Endodermal cell (in vitro differentiated cells): ENCODE data around the gene PITPNM3. TPM values are rescaled to one million over a fixed set of nuclear protein-coding genes. Genes with fewer than 3 reads are reported as not detected.

Experiments
- DNase-seq: peaks from one replicate; pipeline ENCODE4 v3.0.0-alpha.2; 2017
- H3K27ac ChIP-seq: 2 replicates; pipeline ENCODE4 v1.5.1; 2013; ENCODE audit warnings: mild to moderate bottlenecking, low read depth, low read length, moderate library complexity
- H3K27me3 ChIP-seq: 2 replicates; pipeline ENCODE4 v1.6.1; 2013; ENCODE audit warnings: mild to moderate bottlenecking, low read length, moderate library complexity; ENCODE audit not compliant: insufficient read depth, control insufficient read depth, poor library complexity, severe bottlenecking
- H3K36me3 ChIP-seq: 2 replicates; pipeline ENCODE4 v1.7.0; 2013; ENCODE audit warnings: mild to moderate bottlenecking, low read length, moderate library complexity; ENCODE audit not compliant: control insufficient read depth, insufficient read depth
- H3K4me1 ChIP-seq: one replicate; pipeline ENCODE4 v1.7.0; 2013; ENCODE audit warnings: low read length; ENCODE audit not compliant: control insufficient read depth, insufficient read depth
- H3K4me3 ChIP-seq: 2 replicates; pipeline ENCODE4 v1.5.1; 2013; ENCODE audit warnings: mild to moderate bottlenecking, low read length, moderate library complexity
- H3K9ac ChIP-seq: 2 replicates; pipeline ENCODE4 v1.6.1; 2013; ENCODE audit warnings: mild to moderate bottlenecking, low read length, moderate library complexity; ENCODE audit not compliant: poor library complexity, severe bottlenecking; ENCODE audit errors: extremely low read depth
- H3K9me3 ChIP-seq: 2 replicates; pipeline ENCODE4 v1.6.1; 2013; ENCODE audit warnings: mild to moderate bottlenecking, low read length, moderate library complexity; ENCODE audit not compliant: control insufficient read depth
- H3K27ac Mint-ChIP-seq: 2 replicates; pipeline ENCODE4 v1.8.0; 2020; ENCODE audit warnings: mixed read lengths
- H3K27me3 Mint-ChIP-seq: 2 replicates; pipeline ENCODE4 v1.8.0; 2021; ENCODE audit warnings: mild to moderate bottlenecking, mixed read lengths; ENCODE audit not compliant: insufficient read depth
- H3K36me3 Mint-ChIP-seq: 2 replicates; pipeline ENCODE4 v1.8.0; 2020; ENCODE audit warnings: low read depth, mixed read lengths
- H3K4me1 Mint-ChIP-seq: 2 replicates; pipeline ENCODE4 v1.8.0; 2020; ENCODE audit warnings: mixed read lengths
- H3K4me3 Mint-ChIP-seq: 2 replicates; pipeline ENCODE4 v1.8.0; 2020; ENCODE audit warnings: mild to moderate bottlenecking, moderate library complexity, mixed read lengths
- H3K9me3 Mint-ChIP-seq: 2 replicates; pipeline ENCODE4 v1.8.0; 2020; ENCODE audit warnings: mild to moderate bottlenecking, mixed read lengths
- CTCF ChIP-seq: fragments of 200-600 bp; sonication (generic); conservative IDR thresholded peaks from 2 replicates; pipeline ENCODE4 v1.5.0; 2021; ENCODE audit warnings: antibody characterized with exemption, mild to moderate bottlenecking
- WGBS, 2 experiments: methylation state at CpG; one replicate each; pipeline versions ENCODE4 v1.1.5 to v1.1.7; 2013; ENCODE audit warnings: missing lambda C conversion rate in 2 of 2, mixed read lengths in 1 of 2; ENCODE audit not compliant: insufficient coverage in 1 of 2, insufficient read length in 1 of 2; 5-methylcytosine and 5-hydroxymethylcytosine counted together
- total RNA-seq, 2 donors: library from RNA; stranded (reverse); fragmentation: NEBNext Ultra II Directional in 1 of 2; extraction: Animal tissue kit (Norgen Biotek cat#: 25700) in 1 of 2; gene quantifications; 2 replicates in 1 of 2; 3 replicates in 1 of 2; pipeline ENCODE4 v1.2.1, GENCODE V29; 2021

The PITPNM3 gene
- total RNA-seq, 2 donors from 2014 or later = 1.8 to 2.7 TPM

- H3K36me3 ChIP-seq = no peaks in the 10 kb centered on the region
- no peak overlapping the region for H3K4me3 ChIP-seq
- no peak overlapping the region for H3K27ac Mint-ChIP-seq
- peak; percentile 61 for DNase-seq
- no peaks in the 10 kb centered on the region for H3K36me3 Mint-ChIP-seq
- no peak overlapping the region for H3K9ac ChIP-seq
- TF ChIP-seq CTCF = no peak
- H3K4me1 ChIP-seq = no peaks in the 10 kb centered on the region
- H3K4me1 Mint-ChIP-seq = peaks cover 20% of the 10 kb centered on the region
- no peak overlapping the region for H3K4me3 Mint-ChIP-seq
- H3K9me3 Mint-ChIP-seq = no peaks in the 10 kb centered on the region
- H3K27ac ChIP-seq = no peak overlapping the region
- H3K27me3 Mint-ChIP-seq = no peaks in the 10 kb centered on the region
- no peaks in the 10 kb centered on the region for H3K27me3 ChIP-seq
- WGBS, 2 experiments = 91 to 100% methylated on average over 3 to 6 of the region's 7 CpGs
- no peaks in the 10 kb centered on the region for H3K9me3 ChIP-seq
These were observed 65.2 kb downstream of the PITPNM3 start for GRCh38 chr17:6491071-6491700.

GRCh38 chr17:6489016-6489550, 67.3 kb downstream of the PITPNM3 start:
- 87 to 95% methylated on average over 4 to 6 of the region's 6 CpGs for WGBS, 2 experiments
- Mint-ChIP-seq H3K27me3 (no peaks in the 10 kb centered on the region), H3K4me1 (peaks cover 11% of the 10 kb centered on the region), H3K9me3 (no peaks in the 10 kb centered on the region), H3K27ac (no peak overlapping the region), H3K36me3 (no peaks in the 10 kb centered on the region), H3K4me3 (no peak overlapping the region)
- Histone ChIP-seq H3K27me3 (no peaks in the 10 kb centered on the region), H3K4me1 (no peaks in the 10 kb centered on the region), H3K4me3 (no peak overlapping the region), H3K9ac (no peak overlapping the region), H3K9me3 (no peaks in the 10 kb centered on the region), H3K36me3 (no peaks in the 10 kb centered on the region), H3K27ac (no peak overlapping the region)
- TF ChIP-seq CTCF = no peak
- DNase-seq = no peak

GRCh38 chr17:6488008-6488539, 68.3 kb downstream of the PITPNM3 start:
- no peaks in the 10 kb centered on the region for H3K9me3 Mint-ChIP-seq
- no peak overlapping the region for H3K4me3 Mint-ChIP-seq
- 80 to 84% methylated on average over 6 of the region's 6 CpGs for WGBS, 2 experiments
- DNase-seq = no peak
- H3K36me3 ChIP-seq = no peaks in the 10 kb centered on the region
- peaks cover 11% of the 10 kb centered on the region for H3K4me1 Mint-ChIP-seq
- no peaks in the 10 kb centered on the region for H3K36me3 Mint-ChIP-seq
- H3K9me3 ChIP-seq = no peaks in the 10 kb centered on the region
- H3K9ac ChIP-seq = no peak overlapping the region
- no peaks in the 10 kb centered on the region for H3K27me3 ChIP-seq
- TF ChIP-seq CTCF = no peak
- no peak overlapping the region for H3K27ac ChIP-seq
- no peak overlapping the region for H3K27ac Mint-ChIP-seq
- no peak overlapping the region for H3K4me3 ChIP-seq
- H3K4me1 ChIP-seq = no peaks in the 10 kb centered on the region
- no peaks in the 10 kb centered on the region for H3K27me3 Mint-ChIP-seq
